Measurements from ENCODE around the gene BABAM2. TPM values are rescaled to one million over a fixed set of nuclear protein-coding genes. Genes with fewer than 3 reads are reported as not detected.

Gene BABAM2
- total RNA-seq, 4 donors from 2014 or later = 35.5 to 44.9 (median 39.9) TPM

DNA sequence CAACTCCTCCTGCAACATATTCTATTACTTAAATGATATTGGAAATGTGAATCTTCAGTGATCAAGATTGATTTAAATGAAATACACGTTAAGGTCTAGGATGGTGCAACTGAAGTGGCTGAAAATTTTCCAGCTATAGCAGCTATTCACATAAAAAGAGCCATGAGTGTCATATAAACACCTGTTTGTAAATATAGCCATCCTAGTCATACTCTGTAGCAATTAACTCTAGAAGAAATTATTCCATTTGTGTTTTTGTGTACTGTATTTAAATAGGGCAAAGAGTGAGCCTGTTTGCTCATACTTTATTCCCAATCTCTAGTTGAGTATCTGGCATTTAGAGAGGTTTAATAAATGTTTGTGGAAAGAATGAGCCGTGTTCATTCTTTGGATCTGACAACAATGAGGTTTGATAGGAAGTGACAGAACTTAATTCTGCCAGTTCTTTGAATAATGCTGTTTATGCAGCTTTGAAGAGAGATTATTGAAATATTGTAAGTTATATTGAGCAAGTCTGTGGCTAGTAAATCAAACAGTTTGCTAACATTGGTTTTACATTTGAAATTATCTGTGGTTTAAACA lies 49.7 kb downstream of the BABAM2 start:
- DNase-seq (ENCODE audit: extremely low spot score) = no peak
- H3K36me3 ChIP-seq = peaks cover 0 to under 1% (median 0%) of the 10 kb centered on the region in 4 donors
- 72% methylated on average over 2 of the region's 2 CpGs for WGBS
- H3K4me3 ChIP-seq = no peak overlapping the region
- H3K27me3 ChIP-seq = no peaks in the 10 kb centered on the region
- peaks cover 0 to 10% (median 3%) of the 10 kb centered on the region in 4 donors for H3K4me1 ChIP-seq
- TF ChIP-seq POLR2A (IDR thresholded peaks at IDR 0.05; ENCODE audit: low read depth) (no peak), EP300 (IDR thresholded peaks at IDR 0.05) (no peak), POLR2AphosphoS5 (IDR thresholded peaks at IDR 0.05) (no peak)
- TF ChIP-seq, protein P1, sequence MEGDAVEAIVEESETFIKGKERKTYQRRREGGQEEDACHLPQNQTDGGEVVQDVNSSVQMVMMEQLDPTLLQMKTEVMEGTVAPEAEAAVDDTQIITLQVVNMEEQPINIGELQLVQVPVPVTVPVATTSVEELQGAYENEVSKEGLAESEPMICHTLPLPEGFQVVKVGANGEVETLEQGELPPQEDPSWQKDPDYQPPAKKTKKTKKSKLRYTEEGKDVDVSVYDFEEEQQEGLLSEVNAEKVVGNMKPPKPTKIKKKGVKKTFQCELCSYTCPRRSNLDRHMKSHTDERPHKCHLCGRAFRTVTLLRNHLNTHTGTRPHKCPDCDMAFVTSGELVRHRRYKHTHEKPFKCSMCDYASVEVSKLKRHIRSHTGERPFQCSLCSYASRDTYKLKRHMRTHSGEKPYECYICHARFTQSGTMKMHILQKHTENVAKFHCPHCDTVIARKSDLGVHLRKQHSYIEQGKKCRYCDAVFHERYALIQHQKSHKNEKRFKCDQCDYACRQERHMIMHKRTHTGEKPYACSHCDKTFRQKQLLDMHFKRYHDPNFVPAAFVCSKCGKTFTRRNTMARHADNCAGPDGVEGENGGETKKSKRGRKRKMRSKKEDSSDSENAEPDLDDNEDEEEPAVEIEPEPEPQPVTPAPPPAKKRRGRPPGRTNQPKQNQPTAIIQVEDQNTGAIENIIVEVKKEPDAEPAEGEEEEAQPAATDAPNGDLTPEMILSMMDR (IDR thresholded peaks at IDR 0.05) = no peak
- no peaks in the 10 kb centered on the region for H3K9me3 ChIP-seq
- intact Hi-C loops (cut with DNase I) = no loop called here
- H3K27ac ChIP-seq (replicated peaks in 1 of 4) = no peak overlapping the region

DNA sequence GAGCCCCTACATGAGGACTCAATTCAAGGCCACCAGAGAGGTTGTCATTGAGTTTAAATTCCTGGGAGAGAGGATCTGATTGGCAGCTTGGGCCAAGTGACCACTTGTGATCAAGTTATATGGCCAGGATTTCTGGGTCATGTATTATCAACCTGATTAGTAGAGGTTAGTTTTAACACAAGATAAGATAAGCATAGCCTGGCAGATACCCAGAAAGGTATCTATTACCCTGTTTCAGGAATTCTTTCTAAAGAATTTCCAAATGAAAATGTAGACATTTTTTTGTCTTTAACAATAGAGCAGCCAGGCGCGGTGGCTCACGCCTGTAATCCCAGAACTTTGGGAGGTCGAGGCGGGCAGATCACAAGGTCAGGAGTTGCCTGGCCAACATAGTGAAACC lies 50.5 kb downstream of the BABAM2 start:
- DNase-seq (ENCODE audit: extremely low spot score) = no peak
- Histone ChIP-seq H3K36me3 (no peaks in the 10 kb centered on the region), H3K27ac (replicated peaks in 1 of 4) (no peak overlapping the region), H3K9me3 (no peaks in the 10 kb centered on the region), H3K27me3 (no peaks in the 10 kb centered on the region), H3K4me1 (peaks cover 1 to 11% (median 4%) of the 10 kb centered on the region in 4 donors), H3K4me3 (no peak overlapping the region)
- intact Hi-C loops (cut with DNase I) = no loop called here
- TF ChIP-seq POLR2A (IDR thresholded peaks at IDR 0.05; ENCODE audit: low read depth) (no peak), POLR2AphosphoS5 (IDR thresholded peaks at IDR 0.05) (no peak), EP300 (IDR thresholded peaks at IDR 0.05) (no peak)
- TF ChIP-seq, protein P1 (IDR thresholded peaks at IDR 0.05) = no peak
- 96% methylated on average over 5 of the region's 5 CpGs for WGBS

DNA sequence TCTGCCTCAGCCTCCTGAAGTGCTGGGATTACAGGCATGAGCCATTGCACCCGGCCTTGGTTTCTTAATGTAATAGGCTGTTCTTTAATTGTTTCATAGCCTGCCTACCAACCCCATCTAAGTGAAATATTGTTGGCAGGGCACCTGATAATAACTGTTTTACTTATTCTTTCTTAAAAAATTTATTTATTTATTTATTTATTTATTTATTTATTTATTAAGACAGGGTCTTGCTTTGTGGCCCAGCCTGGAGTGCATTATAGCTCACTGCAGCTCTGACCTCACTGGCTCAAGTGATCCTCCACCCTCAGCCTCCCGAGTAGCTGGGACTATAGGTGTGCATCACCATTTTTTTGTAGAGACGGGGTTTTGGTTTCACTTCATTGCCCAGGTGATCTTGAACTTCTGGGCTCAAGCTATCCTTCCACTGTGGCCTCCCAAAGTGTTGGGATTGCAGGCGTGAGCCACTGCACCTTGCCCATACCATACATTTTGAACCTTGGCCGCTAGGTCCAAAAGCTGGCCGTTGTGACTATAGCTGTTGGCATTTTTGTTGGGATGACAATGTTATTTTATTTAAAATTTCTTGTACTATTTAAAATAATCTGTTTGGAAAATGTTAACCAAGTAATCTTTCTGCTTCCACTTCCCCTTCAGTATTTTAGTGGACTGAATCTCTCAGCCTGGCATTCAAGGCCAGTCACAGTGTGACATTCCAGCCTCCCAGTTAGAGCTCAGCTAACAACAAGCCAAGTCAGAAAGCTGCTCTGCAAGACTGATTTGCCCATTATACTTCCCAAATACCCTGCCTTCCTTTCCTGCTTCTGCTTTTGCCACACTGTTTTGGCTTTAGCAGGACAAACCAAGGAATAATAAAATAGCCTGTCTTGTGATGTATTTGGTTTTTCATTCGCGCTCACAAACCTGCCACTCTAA lies 52.4 kb downstream of the BABAM2 start:
- no peaks in the 10 kb centered on the region for H3K9me3 ChIP-seq
- H3K27ac ChIP-seq (replicated peaks in 1 of 4) = no peak overlapping the region
- intact Hi-C loops (cut with DNase I) = no loop called here
- H3K27me3 ChIP-seq = no peaks in the 10 kb centered on the region
- DNase-seq (ENCODE audit: extremely low spot score) = no peak
- no peaks in the 10 kb centered on the region for H3K36me3 ChIP-seq
- no peak overlapping the region for H3K4me3 ChIP-seq
- 99% methylated on average over 8 of the region's 8 CpGs for WGBS
- H3K4me1 ChIP-seq = peaks cover 6 to 22% (median 13%) of the 10 kb centered on the region in 4 donors
- TF ChIP-seq, protein P1 (IDR thresholded peaks at IDR 0.05) = no peak
- no peak for TF ChIP-seq POLR2AphosphoS5 (IDR thresholded peaks at IDR 0.05)
- TF ChIP-seq EP300 (IDR thresholded peaks at IDR 0.05) = no peak
- no peak for TF ChIP-seq POLR2A (IDR thresholded peaks at IDR 0.05; ENCODE audit: low read depth)

DNA sequence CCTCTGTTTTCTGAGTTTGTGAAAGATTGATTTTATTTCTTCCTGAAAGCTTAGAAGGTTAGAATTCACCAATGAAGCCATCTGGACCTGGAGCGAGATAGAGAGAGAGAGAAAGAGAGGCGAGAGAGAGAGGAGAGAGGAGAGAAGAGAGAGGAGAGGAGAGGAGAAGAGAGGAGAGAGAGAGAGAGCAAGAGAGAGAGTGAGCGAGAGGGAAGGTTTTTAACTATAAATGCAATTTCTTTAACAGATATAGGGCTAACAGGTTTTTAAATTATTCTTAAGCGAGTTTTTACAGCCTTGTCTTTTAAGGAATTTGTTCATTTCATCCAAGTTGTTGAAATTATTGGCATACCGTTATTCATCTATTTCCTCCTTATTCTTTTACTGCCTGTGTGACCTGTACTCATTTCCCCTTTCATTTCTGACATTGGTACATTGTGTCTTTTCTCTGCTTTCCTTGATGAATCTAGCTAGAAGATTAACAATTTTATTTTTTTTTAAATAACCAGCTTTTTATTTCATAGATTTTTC lies 56.1 kb downstream of the BABAM2 start:
- no peak overlapping the region for H3K27ac ChIP-seq (replicated peaks in 1 of 4)
- TF ChIP-seq POLR2A (IDR thresholded peaks at IDR 0.05; ENCODE audit: low read depth) = no peak
- TF ChIP-seq EP300 (IDR thresholded peaks at IDR 0.05) = no peak
- no peak for TF ChIP-seq POLR2AphosphoS5 (IDR thresholded peaks at IDR 0.05)
- TF ChIP-seq, protein P1 (IDR thresholded peaks at IDR 0.05) = no peak
- intact Hi-C loops (cut with DNase I) = no loop called here

More for the DNA sequence above, 56.1 kb downstream of the BABAM2 start:
- Histone ChIP-seq H3K4me1 (peaks cover 3 to 22% (median 15%) of the 10 kb centered on the region in 4 donors), H3K4me3 (no peak overlapping the region), H3K36me3 (no peaks in the 10 kb centered on the region), H3K9me3 (no peaks in the 10 kb centered on the region), H3K27me3 (no peaks in the 10 kb centered on the region)
- WGBS = 74% methylated on average over 5 of the region's 5 CpGs
- no peak for DNase-seq (ENCODE audit: extremely low spot score)

Measured in esophagus muscularis mucosa (tissue), 4 donors.